ENCODE data around the gene NCOA5. TPM values are rescaled to one million over a fixed set of nuclear protein-coding genes. Genes with fewer than 3 reads are reported as not detected.

The NCOA5 gene
- total and polyA plus RNA-seq, 9 of the 15 experiments (the other 6 are each of a cell fraction or from before 2014, with no cell fraction given) = 3.9 to 22.8 (median 13.8) TPM

DNA sequence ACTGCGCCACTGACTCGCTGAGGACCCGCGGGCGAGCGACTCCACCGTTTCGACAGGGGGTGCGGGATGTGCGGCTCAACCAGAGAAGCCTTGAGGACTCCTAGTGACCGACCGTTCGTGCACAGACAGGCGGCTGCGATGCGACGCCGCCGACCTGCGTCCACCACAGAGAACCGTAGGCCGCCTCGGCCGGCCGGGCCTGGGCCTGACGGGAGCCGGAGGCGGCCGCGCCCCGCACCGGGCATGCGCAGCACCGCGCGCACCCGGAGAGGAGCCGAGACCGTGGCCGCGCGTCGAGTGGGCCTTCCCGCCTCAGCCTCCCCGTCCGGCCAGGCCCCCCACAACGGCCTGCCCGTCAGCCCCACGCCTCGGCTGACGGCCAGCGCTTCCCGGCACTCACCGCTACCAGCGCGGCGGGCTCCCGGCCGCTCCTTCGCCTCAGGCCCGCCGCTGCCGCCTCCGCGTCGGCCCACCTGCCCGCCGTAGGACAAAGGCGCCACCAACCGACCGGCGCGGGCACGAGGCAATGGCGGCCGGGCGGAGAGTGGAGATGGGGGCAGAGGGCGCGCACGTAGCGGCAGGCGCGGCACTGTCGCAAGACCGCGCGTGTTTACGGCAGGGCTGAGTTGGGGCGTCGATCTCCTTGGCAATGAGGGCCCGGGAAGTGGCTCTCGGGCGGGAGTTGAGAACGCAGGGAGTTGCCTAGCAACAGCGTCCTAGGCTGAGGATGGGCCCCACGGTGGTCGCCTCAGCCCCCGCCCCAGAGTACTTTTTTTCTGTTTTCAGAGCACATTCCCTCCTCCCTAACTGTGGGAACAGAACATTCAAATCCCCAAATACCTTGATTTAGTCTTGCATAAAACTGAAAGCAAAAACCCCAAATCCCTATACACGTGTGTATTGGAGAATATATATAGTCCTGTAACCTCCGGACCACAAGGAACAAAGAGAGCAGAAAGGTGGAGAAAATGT, at the start of gene NCOA5 (continued):
- TF ChIP-seq HNRNPLL (IDR thresholded peaks at IDR 0.05; ENCODE audit: low read depth, low read length, poor library complexity, severe bottlenecking) = peak; percentile 87
- TF ChIP-seq ARID1B (IDR thresholded peaks at IDR 0.05) = 0 out of 2 replicates have a peak, but pooled peaks have one; percentile 2
- no peak for TF ChIP-seq MCM7 (IDR thresholded peaks at IDR 0.05)
- no peak for TF ChIP-seq ZNF165 (CRISPR knock-in tag; IDR thresholded peaks at IDR 0.05; ENCODE audit: borderline replicate concordance)
- TF ChIP-seq HEY1 (CRISPR knock-in tag; IDR thresholded peaks at IDR 0.05; ENCODE audit: borderline replicate concordance) = no peak
- peak; percentile 99 for TF ChIP-seq L3MBTL2 (IDR thresholded peaks at IDR 0.05)
- TF ChIP-seq, protein P1, sequence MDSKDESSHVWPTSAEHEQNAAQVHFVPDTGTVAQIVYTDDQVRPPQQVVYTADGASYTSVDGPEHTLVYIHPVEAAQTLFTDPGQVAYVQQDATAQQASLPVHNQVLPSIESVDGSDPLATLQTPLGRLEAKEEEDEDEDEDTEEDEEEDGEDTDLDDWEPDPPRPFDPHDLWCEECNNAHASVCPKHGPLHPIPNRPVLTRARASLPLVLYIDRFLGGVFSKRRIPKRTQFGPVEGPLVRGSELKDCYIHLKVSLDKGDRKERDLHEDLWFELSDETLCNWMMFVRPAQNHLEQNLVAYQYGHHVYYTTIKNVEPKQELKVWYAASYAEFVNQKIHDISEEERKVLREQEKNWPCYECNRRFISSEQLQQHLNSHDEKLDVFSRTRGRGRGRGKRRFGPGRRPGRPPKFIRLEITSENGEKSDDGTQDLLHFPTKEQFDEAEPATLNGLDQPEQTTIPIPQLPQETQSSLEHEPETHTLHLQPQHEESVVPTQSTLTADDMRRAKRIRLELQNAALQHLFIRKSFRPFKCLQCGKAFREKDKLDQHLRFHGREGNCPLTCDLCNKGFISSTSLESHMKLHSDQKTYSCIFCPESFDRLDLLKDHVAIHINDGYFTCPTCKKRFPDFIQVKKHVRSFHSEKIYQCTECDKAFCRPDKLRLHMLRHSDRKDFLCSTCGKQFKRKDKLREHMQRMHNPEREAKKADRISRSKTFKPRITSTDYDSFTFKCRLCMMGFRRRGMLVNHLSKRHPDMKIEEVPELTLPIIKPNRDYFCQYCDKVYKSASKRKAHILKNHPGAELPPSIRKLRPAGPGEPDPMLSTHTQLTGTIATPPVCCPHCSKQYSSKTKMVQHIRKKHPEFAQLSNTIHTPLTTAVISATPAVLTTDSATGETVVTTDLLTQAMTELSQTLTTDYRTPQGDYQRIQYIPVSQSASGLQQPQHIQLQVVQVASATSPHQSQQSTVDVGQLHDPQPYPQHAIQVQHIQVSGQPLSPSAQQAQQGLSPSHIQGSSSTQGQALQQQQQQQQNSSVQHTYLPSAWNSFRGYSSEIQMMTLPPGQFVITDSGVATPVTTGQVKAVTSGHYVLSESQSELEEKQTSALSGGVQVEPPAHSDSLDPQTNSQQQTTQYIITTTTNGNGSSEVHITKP (IDR thresholded peaks at IDR 0.05; ENCODE audit: partially characterized antibody) = peak; percentile 34
- TF ChIP-seq ETV6 (IDR thresholded peaks at IDR 0.05; ENCODE audit: borderline replicate concordance in 1 of 2, low read depth in 2 of 2, low read length in 1 of 2) = no peak
- TF ChIP-seq ETV6 (CRISPR knock-in tag; IDR thresholded peaks at IDR 0.05; ENCODE audit: borderline replicate concordance) = peak; percentile 61
- TF ChIP-seq, protein P2, sequence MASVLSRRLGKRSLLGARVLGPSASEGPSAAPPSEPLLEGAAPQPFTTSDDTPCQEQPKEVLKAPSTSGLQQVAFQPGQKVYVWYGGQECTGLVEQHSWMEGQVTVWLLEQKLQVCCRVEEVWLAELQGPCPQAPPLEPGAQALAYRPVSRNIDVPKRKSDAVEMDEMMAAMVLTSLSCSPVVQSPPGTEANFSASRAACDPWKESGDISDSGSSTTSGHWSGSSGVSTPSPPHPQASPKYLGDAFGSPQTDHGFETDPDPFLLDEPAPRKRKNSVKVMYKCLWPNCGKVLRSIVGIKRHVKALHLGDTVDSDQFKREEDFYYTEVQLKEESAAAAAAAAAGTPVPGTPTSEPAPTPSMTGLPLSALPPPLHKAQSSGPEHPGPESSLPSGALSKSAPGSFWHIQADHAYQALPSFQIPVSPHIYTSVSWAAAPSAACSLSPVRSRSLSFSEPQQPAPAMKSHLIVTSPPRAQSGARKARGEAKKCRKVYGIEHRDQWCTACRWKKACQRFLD (CRISPR knock-in tag; IDR thresholded peaks at IDR 0.05) = peak; percentile 96
- TF ChIP-seq PHF20 (IDR thresholded peaks at IDR 0.05; ENCODE audit: partially characterized antibody) = peak; percentile 42
- TF ChIP-seq NEUROD1 (IDR thresholded peaks at IDR 0.05; ENCODE audit: borderline replicate concordance, low read depth, low read length, partially characterized antibody) = peak; percentile 42
- no peak for TF ChIP-seq NFE2 (IDR thresholded peaks at IDR 0.05; ENCODE audit: low read depth)
- TF ChIP-seq RUNX1 (IDR thresholded peaks at IDR 0.05; ENCODE audit: low read depth) = no peak
- no peak for TF ChIP-seq ZNF77 (CRISPR knock-in tag; IDR thresholded peaks at IDR 0.05)
- TF ChIP-seq, protein P3, sequence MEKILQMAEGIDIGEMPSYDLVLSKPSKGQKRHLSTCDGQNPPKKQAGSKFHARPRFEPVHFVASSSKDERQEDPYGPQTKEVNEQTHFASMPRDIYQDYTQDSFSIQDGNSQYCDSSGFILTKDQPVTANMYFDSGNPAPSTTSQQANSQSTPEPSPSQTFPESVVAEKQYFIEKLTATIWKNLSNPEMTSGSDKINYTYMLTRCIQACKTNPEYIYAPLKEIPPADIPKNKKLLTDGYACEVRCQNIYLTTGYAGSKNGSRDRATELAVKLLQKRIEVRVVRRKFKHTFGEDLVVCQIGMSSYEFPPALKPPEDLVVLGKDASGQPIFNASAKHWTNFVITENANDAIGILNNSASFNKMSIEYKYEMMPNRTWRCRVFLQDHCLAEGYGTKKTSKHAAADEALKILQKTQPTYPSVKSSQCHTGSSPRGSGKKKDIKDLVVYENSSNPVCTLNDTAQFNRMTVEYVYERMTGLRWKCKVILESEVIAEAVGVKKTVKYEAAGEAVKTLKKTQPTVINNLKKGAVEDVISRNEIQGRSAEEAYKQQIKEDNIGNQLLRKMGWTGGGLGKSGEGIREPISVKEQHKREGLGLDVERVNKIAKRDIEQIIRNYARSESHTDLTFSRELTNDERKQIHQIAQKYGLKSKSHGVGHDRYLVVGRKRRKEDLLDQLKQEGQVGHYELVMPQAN (IDR thresholded peaks at IDR 0.05; ENCODE audit: borderline replicate concordance) = peak; percentile 75; the same call in 1 of the 2 replicates
- TF ChIP-seq, protein P4, sequence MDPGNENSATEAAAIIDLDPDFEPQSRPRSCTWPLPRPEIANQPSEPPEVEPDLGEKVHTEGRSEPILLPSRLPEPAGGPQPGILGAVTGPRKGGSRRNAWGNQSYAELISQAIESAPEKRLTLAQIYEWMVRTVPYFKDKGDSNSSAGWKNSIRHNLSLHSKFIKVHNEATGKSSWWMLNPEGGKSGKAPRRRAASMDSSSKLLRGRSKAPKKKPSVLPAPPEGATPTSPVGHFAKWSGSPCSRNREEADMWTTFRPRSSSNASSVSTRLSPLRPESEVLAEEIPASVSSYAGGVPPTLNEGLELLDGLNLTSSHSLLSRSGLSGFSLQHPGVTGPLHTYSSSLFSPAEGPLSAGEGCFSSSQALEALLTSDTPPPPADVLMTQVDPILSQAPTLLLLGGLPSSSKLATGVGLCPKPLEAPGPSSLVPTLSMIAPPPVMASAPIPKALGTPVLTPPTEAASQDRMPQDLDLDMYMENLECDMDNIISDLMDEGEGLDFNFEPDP (CRISPR knock-in tag; IDR thresholded peaks at IDR 0.05) = no peak
- TF ChIP-seq BCOR (IDR thresholded peaks at IDR 0.05) = 0 out of 2 replicates have a peak, but pooled peaks have one; percentile 4
- peak; percentile 84 for TF ChIP-seq CREB1 (IDR thresholded peaks at IDR 0.05)
- peak; percentile 80 for TF ChIP-seq CREB1 (CRISPR knock-in tag; IDR thresholded peaks at IDR 0.05)
